ENCODE results near the gene DYNLT2.

DYNLT2 gene, protein sequence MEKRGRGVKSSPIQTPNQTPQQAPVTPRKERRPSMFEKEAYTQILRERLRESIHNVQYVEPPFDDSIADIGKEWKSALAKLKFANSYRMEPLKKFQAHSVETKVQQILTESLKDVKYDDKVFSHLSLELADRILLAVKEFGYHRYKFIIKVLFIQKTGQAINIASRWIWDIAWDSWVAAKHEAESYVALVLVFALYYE

DNA sequence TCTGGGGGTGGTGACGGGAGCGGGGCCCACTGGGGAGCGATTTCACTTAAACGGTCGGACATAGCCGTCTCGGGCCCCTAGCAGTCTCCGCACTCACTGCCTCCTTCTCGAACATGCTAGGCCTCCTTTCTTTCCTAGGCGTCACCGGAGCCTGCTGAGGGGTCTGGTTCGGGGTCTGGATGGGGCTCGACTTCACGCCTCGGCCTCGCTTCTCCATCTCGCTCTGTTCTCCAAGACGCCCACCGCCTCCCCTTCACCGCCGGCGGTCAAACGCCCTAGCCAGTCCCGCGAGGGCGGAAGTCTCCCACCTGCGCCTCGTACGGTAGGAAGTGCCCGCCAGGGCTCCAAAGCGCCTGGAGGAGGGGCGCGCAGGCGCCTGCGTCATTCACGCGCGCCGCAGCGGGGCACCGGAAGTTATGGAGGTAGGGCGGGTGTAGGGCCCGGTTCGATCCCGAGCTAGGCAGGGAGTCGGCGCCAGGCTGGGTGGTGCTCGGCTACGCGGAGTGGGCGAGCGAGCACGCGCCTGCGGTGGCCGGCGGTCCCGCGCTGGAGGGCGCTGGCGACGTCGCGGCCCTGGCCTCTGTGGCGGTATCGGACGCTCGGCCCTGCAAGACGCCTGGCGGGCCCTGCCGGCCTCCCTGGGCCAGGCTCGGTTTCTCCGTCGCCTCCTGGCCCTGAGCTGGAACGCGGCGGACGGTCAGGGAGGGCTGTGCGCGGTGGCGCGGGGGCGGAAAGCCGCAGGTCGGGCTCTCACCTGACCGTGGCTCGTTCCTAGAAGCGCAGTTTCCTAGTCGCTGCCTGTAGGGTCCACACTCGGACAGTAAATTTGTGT, at the start of gene DYNLT2, which contains the start of gene ERMARD:
Gene DYNLT2, minus strand, starts transcription at position 331 of the 832 bp plus-strand sequence. Its CDS starts 114 bp downstream, at position 217.
Gene ERMARD, plus strand, starts transcription at position 381 of the 832 bp plus-strand sequence. Its CDS starts 36 bp downstream, at position 417.
- peak; percentile 86 for TF ChIP-seq POLR2A (IDR thresholded peaks at IDR 0.05; ENCODE audit: low read depth, low read length)
- no peak for FAIRE-seq
- peak; percentile 77 for DNase-seq (ENCODE audit: insufficient read length, low spot score)

DNA sequence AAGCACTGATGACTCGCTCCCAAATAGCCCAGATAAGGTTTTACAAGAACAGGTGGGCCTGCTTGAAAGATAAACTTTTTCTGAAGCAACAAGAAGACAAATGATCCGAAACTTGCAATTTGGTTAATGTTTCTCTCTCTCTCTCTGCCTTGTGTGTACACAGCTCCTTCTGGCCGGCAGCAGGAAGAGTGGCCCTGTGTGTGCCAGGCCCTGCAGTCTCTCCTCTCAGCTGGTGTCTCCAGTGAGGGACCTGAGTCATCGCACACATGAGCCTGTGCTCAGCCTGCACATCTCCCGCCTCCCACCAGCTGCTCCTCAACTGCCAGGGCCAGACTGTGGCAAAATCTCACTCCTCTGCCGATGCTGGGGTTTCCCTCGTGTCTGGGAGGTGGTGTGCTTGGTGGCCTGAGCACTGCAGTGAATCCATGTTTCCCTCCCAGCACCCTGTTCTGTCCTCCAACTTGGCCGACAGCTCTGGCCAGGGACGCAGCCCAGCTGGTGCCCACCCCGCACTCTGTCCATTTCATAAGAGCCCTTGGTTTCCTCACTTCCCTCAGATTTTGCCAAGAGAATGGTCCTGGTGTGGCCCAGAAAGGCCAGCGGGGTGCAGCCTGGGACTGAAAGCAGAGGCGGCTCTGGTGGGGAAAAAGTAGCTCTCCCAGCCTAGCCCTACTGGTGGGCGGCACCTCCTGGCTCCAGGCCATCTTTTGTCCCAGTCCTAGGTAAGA, 49.5 kb upstream of the DYNLT2 start:
- FAIRE-seq (no peak), DNase-seq (ENCODE audit: insufficient read length, low spot score) (peak; percentile 69)
- TF ChIP-seq POLR2A (IDR thresholded peaks at IDR 0.05; ENCODE audit: low read depth, low read length) = no peak

DNA sequence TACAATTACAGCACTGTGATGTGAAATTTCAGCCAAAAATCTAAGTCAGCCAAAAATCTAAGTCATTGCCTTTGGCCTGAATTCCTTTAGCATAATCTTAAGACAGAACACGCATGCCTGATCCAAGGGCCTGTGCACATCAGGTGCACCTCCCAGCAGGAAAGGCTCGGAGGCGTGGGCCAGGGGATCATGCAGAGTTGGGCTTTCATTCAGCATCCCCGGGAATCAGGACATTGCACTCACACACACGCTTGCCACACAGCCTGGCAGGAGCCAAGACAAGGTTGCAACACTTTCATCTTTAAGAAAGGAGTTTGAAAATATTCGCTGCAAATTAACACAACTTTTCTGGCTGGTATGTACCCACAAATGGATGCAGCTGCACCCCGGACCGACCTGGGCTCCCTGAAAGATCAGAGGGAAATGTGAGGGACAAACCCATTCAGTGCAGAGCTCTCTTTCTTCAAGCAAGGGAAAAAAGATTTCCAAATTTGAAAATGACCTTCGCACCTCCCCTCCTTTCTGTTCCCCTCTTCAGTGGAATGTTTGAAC, 48.8 kb upstream of the DYNLT2 start:
- no peak for TF ChIP-seq POLR2A (IDR thresholded peaks at IDR 0.05; ENCODE audit: low read depth, low read length)
- no peak for FAIRE-seq
- DNase-seq (ENCODE audit: insufficient read length, low spot score) = no peak

DNA sequence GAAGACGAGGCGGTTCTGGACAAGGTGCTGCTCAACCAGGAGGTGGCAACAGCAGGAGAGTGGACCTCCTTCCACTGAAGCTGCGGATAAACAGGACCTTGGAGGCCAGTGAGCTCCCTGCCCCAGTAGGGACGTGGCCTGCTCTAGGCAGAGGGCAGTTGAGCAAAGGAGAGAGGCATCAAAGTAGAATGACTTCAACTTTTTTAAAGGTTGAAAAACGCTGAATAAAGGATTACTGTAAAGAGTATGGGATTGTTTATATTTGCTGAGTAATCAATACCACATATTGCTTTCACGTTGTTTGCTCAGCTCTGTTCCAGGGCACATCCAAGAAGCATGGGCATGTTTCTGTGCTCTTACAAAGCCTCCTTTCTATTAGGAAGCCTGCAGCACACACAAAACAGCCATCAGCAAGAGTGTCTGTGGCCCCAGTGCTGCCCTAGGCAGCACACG, 48.1 kb upstream of the DYNLT2 start:
- FAIRE-seq = no peak
- no peak for TF ChIP-seq POLR2A (IDR thresholded peaks at IDR 0.05; ENCODE audit: low read depth, low read length)
- DNase-seq (ENCODE audit: insufficient read length, low spot score) = no peak

DNA sequence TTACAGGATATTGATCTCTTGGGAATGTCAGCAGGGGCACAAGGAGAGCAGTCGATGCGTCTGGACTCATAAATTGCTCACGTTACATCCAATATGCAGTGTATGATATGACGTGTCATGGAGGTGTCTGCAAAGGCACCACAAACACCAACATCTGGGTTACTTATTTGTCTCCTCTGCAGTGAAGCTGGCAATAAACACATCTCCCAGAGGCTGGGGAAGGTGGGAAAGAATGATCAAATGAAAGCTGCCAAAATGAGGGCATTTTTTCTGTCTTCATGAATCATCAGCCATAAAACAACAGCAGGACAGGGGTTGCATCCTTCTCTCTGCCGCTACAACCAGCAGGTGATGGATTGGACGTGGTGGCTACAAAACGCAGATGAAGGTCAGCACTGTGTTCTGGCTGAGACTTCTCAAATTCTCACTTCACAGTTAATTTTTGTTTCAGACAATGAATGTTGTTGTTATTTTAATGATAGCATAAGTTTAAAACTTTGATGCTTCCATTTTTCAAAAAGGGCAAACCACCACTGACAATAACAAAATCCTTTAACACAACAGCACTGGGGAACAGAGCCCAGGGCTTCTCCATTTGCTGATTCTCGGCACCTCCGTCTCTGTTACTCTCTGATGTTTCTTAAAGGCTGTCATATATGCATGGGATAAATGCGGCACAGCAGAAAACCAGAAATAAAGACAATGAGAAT, 47.5 kb upstream of the DYNLT2 start:
- no peak for DNase-seq (ENCODE audit: insufficient read length, low spot score)
- FAIRE-seq = no peak
- TF ChIP-seq POLR2A (IDR thresholded peaks at IDR 0.05; ENCODE audit: low read depth, low read length) = no peak

DNA sequence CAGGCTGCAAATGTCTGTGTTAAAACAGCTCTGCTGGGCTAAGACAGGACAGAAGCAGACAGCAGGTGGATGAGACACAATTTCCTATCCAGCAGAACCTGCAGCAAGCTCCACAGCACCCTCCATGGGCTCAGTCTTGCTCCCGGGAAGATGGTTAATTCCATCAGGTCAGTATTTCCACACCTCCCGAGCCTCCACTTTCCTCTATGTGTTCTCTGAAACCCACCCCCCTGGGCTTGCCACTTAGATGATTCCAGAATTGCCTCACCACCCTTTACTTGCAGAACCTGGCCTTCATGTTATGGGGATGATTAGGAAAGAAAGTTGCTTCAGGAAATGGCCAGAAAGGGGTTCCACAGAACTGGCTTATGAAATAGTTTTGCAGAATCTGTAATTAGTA, 43.8 kb upstream of the DYNLT2 start:
- FAIRE-seq = no peak
- DNase-seq (ENCODE audit: insufficient read length, low spot score) = no peak
- no peak for TF ChIP-seq POLR2A (IDR thresholded peaks at IDR 0.05; ENCODE audit: low read depth, low read length)

DNA sequence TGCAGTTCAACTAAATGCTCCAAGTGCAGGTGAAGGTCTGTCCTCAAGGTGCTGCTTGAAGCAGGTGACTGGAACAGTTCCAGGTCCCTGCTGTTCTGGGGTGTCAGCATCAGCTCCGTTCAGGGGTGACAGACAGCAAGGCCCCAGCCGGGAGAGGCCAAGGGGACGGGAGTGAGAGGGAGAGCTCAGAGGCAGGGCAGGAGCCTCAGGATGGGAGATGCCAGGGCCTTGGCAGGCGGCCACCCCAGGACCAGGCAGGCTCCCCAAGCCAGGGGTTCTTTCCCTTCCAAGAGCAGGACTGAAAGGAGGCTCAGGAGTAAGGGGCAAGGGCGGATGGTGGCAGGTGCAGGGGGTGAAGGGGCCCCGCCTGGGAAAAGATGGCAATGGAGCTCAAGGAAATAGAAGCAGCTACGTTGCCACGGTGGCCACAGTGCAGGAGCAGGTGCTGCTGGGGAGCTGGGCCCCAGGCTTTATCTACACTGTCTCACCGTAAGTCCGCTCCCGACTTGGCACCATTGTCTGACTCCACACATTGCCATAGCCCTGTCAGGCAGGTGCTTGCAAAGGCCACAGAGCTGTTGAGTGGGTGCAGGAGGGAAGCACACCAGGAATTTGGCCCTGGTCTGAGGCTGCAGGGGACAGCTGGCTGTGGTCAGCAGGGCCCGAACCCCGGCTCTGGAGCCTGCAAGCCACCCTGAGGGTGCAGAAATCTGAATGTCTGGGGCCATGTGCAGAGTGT, 43.1 kb upstream of the DYNLT2 start:
- TF ChIP-seq POLR2A (IDR thresholded peaks at IDR 0.05; ENCODE audit: low read depth, low read length) = no peak
- no peak for FAIRE-seq
- DNase-seq (ENCODE audit: insufficient read length, low spot score) = no peak

DNA sequence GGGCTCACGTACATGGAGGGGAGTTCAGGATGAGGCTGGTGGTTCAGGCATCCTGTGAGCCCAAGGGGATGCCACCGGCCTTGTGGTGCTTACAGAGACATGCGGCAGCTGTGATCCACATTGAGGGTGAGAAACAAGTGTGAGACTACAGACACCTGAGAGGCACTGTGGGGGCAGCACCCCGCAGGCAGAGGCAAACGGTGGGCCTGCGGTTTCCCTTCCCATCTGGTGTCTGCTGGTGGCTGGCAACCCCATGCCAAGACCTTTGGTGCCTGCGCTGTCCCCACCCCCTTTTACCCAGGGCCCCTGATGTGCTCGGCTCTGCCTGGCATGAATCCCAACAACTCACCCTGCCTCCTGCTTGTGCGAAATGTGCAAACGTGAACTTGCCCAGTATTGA, 42.0 kb upstream of the DYNLT2 start:
- TF ChIP-seq POLR2A (IDR thresholded peaks at IDR 0.05; ENCODE audit: low read depth, low read length) = no peak
- DNase-seq (ENCODE audit: insufficient read length, low spot score) (no peak), FAIRE-seq (no peak)

DNA sequence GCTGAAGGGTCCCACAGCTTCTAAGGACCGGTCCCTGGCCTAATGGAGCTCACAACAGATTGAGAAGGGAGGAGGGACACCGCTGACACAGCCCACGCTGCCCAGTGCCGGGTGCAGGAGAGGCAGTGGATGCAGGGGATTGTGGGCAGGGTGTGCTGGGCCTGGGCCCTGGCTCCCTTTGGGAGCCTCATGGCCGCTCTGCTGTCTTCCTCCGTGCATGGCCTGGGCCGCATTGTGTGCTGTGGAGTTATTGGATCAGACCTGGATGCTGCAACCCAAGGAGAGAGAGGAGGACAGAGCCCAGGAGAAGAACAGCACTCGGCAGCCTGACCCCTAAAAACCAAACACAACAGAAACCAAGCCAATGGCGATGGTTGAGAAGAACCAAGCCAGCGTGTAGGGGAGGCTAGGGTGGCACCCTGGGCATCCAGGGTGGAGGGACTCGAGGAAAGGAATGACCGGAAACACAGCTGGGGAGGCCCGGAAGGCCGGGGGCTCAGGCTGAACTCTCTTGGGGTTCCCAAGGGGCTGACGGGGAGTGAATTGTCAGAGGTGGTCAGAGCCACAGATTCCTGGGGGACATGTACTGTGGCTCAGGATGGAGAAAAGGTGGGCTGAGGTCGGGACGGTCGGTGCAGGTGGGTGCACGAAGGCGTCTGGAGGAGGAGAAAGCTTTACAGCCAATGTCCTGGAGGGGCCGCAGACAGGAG, 41.1 kb upstream of the DYNLT2 start:
- DNase-seq (ENCODE audit: insufficient read length, low spot score) (no peak), FAIRE-seq (no peak)
- no peak for TF ChIP-seq POLR2A (IDR thresholded peaks at IDR 0.05; ENCODE audit: low read depth, low read length)

DNA sequence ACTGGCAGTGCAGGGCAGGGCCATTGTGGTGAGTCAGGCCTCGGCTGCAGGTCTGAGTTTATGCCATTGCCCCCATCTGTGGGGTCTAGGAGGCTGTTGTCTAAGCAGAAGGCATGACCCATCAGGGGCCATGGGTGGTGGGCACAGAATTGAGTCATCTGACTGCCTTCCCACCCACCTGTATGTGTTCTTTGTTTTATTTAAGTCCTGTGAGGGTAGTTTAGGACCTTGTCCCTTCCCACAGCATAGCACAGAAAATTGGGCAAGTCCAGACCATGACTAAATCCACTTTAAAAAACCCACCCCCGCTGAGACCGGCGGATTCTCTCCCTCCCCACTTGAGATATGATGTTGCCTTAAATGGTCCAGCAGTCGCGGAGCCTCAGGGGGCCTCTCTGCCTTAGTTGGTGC, 40.4 kb upstream of the DYNLT2 start:
- FAIRE-seq = no peak
- TF ChIP-seq POLR2A (IDR thresholded peaks at IDR 0.05; ENCODE audit: low read depth, low read length) = no peak
- no peak for DNase-seq (ENCODE audit: insufficient read length, low spot score)

DNA sequence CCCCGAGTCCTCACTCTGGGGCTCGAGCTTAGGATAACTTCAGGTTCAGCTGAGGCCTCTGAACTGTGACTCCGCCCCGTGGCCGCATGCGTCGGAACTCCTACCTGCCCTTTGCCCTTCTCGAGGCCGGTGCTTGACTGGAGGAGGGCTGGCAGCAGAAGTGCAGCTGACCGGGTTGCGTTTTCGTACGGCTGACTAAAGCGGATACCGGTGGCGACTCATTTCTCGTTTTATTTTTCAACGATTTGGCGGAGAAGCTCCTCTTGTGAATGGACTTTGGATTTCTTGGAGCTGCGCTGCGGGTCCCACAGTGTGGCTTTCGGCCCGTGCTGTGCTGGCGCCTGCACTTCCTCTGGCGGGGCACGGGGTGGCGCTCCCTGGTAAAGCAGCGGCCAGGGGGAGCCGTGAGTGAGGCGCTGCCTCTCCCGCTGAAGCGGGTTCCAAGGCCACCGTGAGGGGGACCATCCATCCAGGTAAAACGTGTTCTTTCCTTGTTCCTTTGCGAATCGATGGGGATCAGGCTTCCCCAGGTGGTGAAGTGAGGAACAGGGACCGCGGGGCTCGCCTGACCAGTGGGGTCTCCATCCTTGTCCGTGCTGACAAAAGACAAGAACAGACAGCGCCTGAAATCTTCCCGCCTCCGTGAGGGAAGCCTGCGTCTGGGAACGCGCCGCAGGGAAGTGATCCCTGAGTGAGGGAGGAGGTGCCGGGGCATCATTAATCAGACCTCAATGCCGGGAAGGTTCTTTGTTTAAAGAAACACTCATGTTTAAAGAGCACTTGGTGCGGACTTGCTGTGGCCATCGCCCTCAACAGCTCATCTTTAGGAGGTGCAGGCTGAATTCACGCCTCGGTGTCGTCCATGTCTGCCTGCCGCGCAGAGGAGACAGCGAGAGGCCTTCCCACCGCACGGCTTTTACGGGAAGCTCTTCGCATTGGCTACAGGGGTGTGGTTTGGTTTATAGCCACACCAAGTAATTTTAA, 38.9 kb upstream of the DYNLT2 start:
- TF ChIP-seq POLR2A (IDR thresholded peaks at IDR 0.05; ENCODE audit: low read depth, low read length) = 0 out of 2 replicates have a peak, but pooled peaks have one; percentile 24
- FAIRE-seq (no peak), DNase-seq (ENCODE audit: insufficient read length, low spot score) (peak; percentile 67)
